ENCODE results near the gene TMEM115. TPM values are rescaled to one million over a fixed set of nuclear protein-coding genes. Genes with fewer than 3 reads are reported as not detected.

Gene TMEM115
- total RNA-seq, 6 donors from 2014 or later, result 39.8 to 68.1 (median 46.5) TPM

GRCh38 chr3:50354850-50355249, 4.5 kb downstream of the TMEM115 start:
- TF ChIP-seq POLR2A (IDR thresholded peaks at IDR 0.05), result no peak
- no peak for TF ChIP-seq POLR2AphosphoS5 (IDR thresholded peaks at IDR 0.05)
- TF ChIP-seq EP300 (IDR thresholded peaks at IDR 0.05), result no peak
- no peak for TF ChIP-seq CTCF (IDR thresholded peaks at IDR 0.05)
- Histone ChIP-seq H3K4me1 (peaks cover 50 to 78% (median 52%) of the 10 kb centered on the region in 4 donors), H3K27ac (no peak overlapping the region), H3K27me3 (no peaks in the 10 kb centered on the region), H3K9me3 (no peaks in the 10 kb centered on the region), H3K36me3 (peaks cover 21 to 44% (median 30%) of the 10 kb centered on the region in 4 donors), H3K4me3 (no peak overlapping the region)
- DNase-seq (no peak), ATAC-seq (ENCODE audit: low FRiP score in 2 of 2) (no peak)
- 96 to 100% methylated on average over 1 to 7 of the region's 7 CpGs for WGBS, 2 donors

- no peaks in the 10 kb centered on the region for H3K9me3 ChIP-seq
- DNase-seq (no peak), ATAC-seq (ENCODE audit: low FRiP score in 2 of 2) (no peak)
- TF ChIP-seq POLR2A (IDR thresholded peaks at IDR 0.05), result no peak
- no peak for TF ChIP-seq POLR2AphosphoS5 (IDR thresholded peaks at IDR 0.05)
- TF ChIP-seq EP300 (IDR thresholded peaks at IDR 0.05), result no peak
- no peak for TF ChIP-seq CTCF (IDR thresholded peaks at IDR 0.05)
- H3K36me3 ChIP-seq, result peaks cover 21 to 44% (median 30%) of the 10 kb centered on the region in 4 donors
- H3K4me1 ChIP-seq, result peaks cover 53 to 80% (median 58%) of the 10 kb centered on the region in 4 donors
- H3K27me3 ChIP-seq, result no peaks in the 10 kb centered on the region
- H3K27ac ChIP-seq, result no peak overlapping the region
- 88 to 89% methylated on average over 5 of the region's 5 CpGs for WGBS, 2 donors
- H3K4me3 ChIP-seq, result no peak overlapping the region
These were observed 5.0 kb downstream of the TMEM115 start for GRCh38 chr3:50354186-50354764.

GRCh38 chr3:50353245-50354004, 5.9 kb downstream of the TMEM115 start:
- H3K27ac ChIP-seq, result peak overlapping the region in 1 of 4 donors; percentile 11
- peaks cover 21 to 49% (median 33%) of the 10 kb centered on the region in 4 donors for H3K36me3 ChIP-seq
- peaks cover 54 to 79% (median 57%) of the 10 kb centered on the region in 4 donors for H3K4me1 ChIP-seq
- H3K9me3 ChIP-seq, result no peaks in the 10 kb centered on the region
- H3K27me3 ChIP-seq, result no peaks in the 10 kb centered on the region
- no peak overlapping the region for H3K4me3 ChIP-seq
- ATAC-seq (ENCODE audit: low FRiP score in 2 of 2), result no peak
- WGBS, 2 donors, result 83% methylated on average over 7 to 12 of the region's 12 CpGs
- TF ChIP-seq CTCF (IDR thresholded peaks at IDR 0.05) (no peak), POLR2A (IDR thresholded peaks at IDR 0.05) (no peak), POLR2AphosphoS5 (IDR thresholded peaks at IDR 0.05) (no peak), EP300 (IDR thresholded peaks at IDR 0.05) (no peak)
- peak in 1 of 2 donors; percentile 63 for DNase-seq

- ATAC-seq (ENCODE audit: low FRiP score in 2 of 2) (no peak), DNase-seq (no peak)
- TF ChIP-seq EP300 (IDR thresholded peaks at IDR 0.05), result no peak
- no peak for TF ChIP-seq POLR2A (IDR thresholded peaks at IDR 0.05)
- TF ChIP-seq CTCF (IDR thresholded peaks at IDR 0.05), result no peak
- TF ChIP-seq POLR2AphosphoS5 (IDR thresholded peaks at IDR 0.05), result no peak
- Histone ChIP-seq H3K4me3 (no peak overlapping the region), H3K36me3 (peaks cover 21 to 52% (median 39%) of the 10 kb centered on the region in 4 donors), H3K27ac (no peak overlapping the region), H3K4me1 (peaks cover 47 to 75% (median 50%) of the 10 kb centered on the region in 4 donors), H3K27me3 (no peaks in the 10 kb centered on the region), H3K9me3 (no peaks in the 10 kb centered on the region)
- 30 to 35% methylated on average over 2 of the region's 2 CpGs for WGBS, 2 donors
These were observed 6.5 kb downstream of the TMEM115 start for GRCh38 chr3:50352781-50353180.

All from upper lobe of left lung (tissue), 6 donors.